Spleen (tissue), 11 donors: ENCODE results near the gene CUBN. TPM values are rescaled to one million over a fixed set of nuclear protein-coding genes. Genes with fewer than 3 reads are reported as not detected.

Experiments
- DNase-seq: peaks from one replicate; pipeline ENCODE4 v3.0.0-alpha.2; 2020
- H3K27ac ChIP-seq, 8 donors: fragments of 200-600 bp; sonication (generic) in 7 of 8; 1 replicate in 4 of 8; 2 replicates in 4 of 8; pipeline versions ENCODE4 v1.5.0 to v1.8.0; 2016 to 2021; ENCODE audit warnings: inconsistent platforms in 4 of 8, mild to moderate bottlenecking in 4 of 8, moderate library complexity in 1 of 8
- H3K27me3 ChIP-seq, 7 donors: fragments of 200-600 bp; sonication (generic) in 6 of 7; replicated peaks in 1 of 7; 1 replicate in 4 of 7; 2 replicates in 3 of 7; pipeline versions ENCODE4 v1.5.0 to v1.8.0; 2016 to 2021; ENCODE audit warnings: inconsistent platforms in 3 of 7, mild to moderate bottlenecking in 1 of 7
- H3K36me3 ChIP-seq, 6 donors: fragments of 200-600 bp; sonication (generic) in 5 of 6; 1 replicate in 4 of 6; 2 replicates in 2 of 6; pipeline versions ENCODE4 v1.5.0 to v1.8.0; 2016 to 2021; ENCODE audit warnings: inconsistent platforms in 2 of 6
- H3K4me1 ChIP-seq, 6 donors: fragments of 200-600 bp; sonication (generic) in 5 of 6; 1 replicate in 3 of 6; 2 replicates in 3 of 6; pipeline versions ENCODE4 v1.5.0 to v1.8.0; 2016 to 2021; ENCODE audit warnings: inconsistent platforms in 3 of 6
- H3K4me3 ChIP-seq, 8 donors: fragments of 200-600 bp; sonication (generic) in 7 of 8; 1 replicate in 4 of 8; 2 replicates in 4 of 8; pipeline versions ENCODE4 v1.5.0 to v1.8.0; 2016 to 2021; ENCODE audit warnings: inconsistent platforms in 4 of 8, mild to moderate bottlenecking in 4 of 8, moderate library complexity in 2 of 8
- H3K9me3 ChIP-seq, 8 donors: fragments of 200-600 bp; sonication (generic) in 7 of 8; 1 replicate in 4 of 8; 2 replicates in 4 of 8; pipeline versions ENCODE4 v1.5.0 to v1.8.0; 2016 to 2021; ENCODE audit warnings: inconsistent platforms in 4 of 8
- CTCF ChIP-seq, 11 experiments: fragments of 200-600 bp in 7 of 11; fragments of 450-650 bp in 4 of 11; sonication (generic) in 4 of 11; IDR thresholded peaks in 8 of 11; conservative IDR thresholded peaks in 3 of 11; 1 replicate in 7 of 11; 2 replicates in 4 of 11; pipeline versions ENCODE4 v1.4.0 to v1.8.0; 2016 to 2021; ENCODE audit warnings: antibody characterized with exemption in 11 of 11, inconsistent platforms in 4 of 11, mild to moderate bottlenecking in 1 of 11
- POLR2A ChIP-seq, 3 donors: fragments of 450-650 bp; IDR thresholded peaks; one replicate each; pipeline ENCODE4 v1.5.1; 2017; ENCODE audit warnings: antibody characterized with exemption in 3 of 3, mild to moderate bottlenecking in 1 of 3
- POLR2AphosphoS5 ChIP-seq, 3 donors: sonication (generic); formaldehyde crosslinking; IDR thresholded peaks; one replicate each; pipeline ENCODE4 v1.5.1; 2017; ENCODE audit warnings: antibody characterized with exemption in 3 of 3
- WGBS, 5 donors: extraction: QIAGEN DNeasy Blood & Tissue Kit in 3 of 5; methylation state at CpG; one replicate each; pipeline versions ENCODE4 v1.1.5 to v1.1.7; 2013 to 2018; 5-methylcytosine and 5-hydroxymethylcytosine counted together
- intact Hi-C: fragments of 100-400 bp; cut with DNase I; formaldehyde crosslinking; loops from one replicate; pipeline ENCODE4 v1.15.0; 2023; ENCODE audit warnings: low total_unique reads
- polyA plus RNA-seq, 3 donors: library from polyadenylated mRNA; stranded (reverse); fragments of 200-250 nt; gene quantifications; one replicate each; pipeline ENCODE4 v1.2.1, GENCODE V29; 2013
- total RNA-seq, 7 donors: library from RNA; depleted of rRNA in 3 of 7; stranded (reverse); fragments of >200 nt in 3 of 7; fragmentation: NEBNext Ultra II Directional in 4 of 7; extraction: Animal tissue kit (Norgen Biotek cat#: 25700) in 4 of 7; gene quantifications; one replicate each; pipeline versions ENCODE4 v1.1.0 to v1.2.1, GENCODE V29; 2016 to 2021
- donor health status: healthy with polysubstance abuse.
- donor health status: DM: no; HTN: no; CAD: no; lungs with moderate emphysema.
- donor health status: DM: no; HTN: no; CAD: no.
- donor health status: Bipolar disorder and iron deficiency.
- donor health status: healthy.
- donor health status: DM: no; HTN: no; CAD: no.
- donor health status: DM: yes; HTN: yes; CAD: no.

CUBN gene
- total and polyA plus RNA-seq, 10 donors: 0.24 to 12.1 (median 5.4) TPM

- Histone ChIP-seq H3K27me3 (no peaks in the 10 kb centered on the region), H3K36me3 (no peaks in the 10 kb centered on the region), H3K4me1 (peaks cover 0 to 13% (median 5%) of the 10 kb centered on the region in 6 donors), H3K27ac (no peak overlapping the region), H3K9me3 (no peaks in the 10 kb centered on the region), H3K4me3 (no peak overlapping the region)
- intact Hi-C loops: loop anchor here (5.0 kb wide), 2 partner anchors 412 to 582 kb away; no protein-coding TSS in a partner anchor
- no peak for DNase-seq
- TF ChIP-seq CTCF (IDR thresholded peaks at IDR 0.05 in 8 of 11, conservative IDR thresholded peaks at IDR 0.05 in 3 of 11): no peak
- TF ChIP-seq POLR2AphosphoS5 (IDR thresholded peaks at IDR 0.05): no peak
- TF ChIP-seq POLR2A (IDR thresholded peaks at IDR 0.05): no peak
Measured at GRCh38 chr10:16845248-16845647, 284.4 kb downstream of the CUBN start.

GRCh38 chr10:16843252-16843870, 286.2 kb downstream of the CUBN start:
- no peak for DNase-seq
- H3K27ac ChIP-seq: peak overlapping the region in 4 of 8 donors; percentile 22 to 32 (median 25)
- no peak overlapping the region for H3K4me3 ChIP-seq
- H3K9me3 ChIP-seq: no peaks in the 10 kb centered on the region
- intact Hi-C loops: no loop called here
- 0 to 2% (median 0%) methylated on average over 1 of the region's 1 CpG for WGBS, 5 donors
- H3K4me1 ChIP-seq: peaks cover 0 to 13% (median 5%) of the 10 kb centered on the region in 6 donors
- H3K36me3 ChIP-seq: no peaks in the 10 kb centered on the region
- H3K27me3 ChIP-seq: no peaks in the 10 kb centered on the region
- TF ChIP-seq POLR2A (IDR thresholded peaks at IDR 0.05) (no peak), CTCF (IDR thresholded peaks at IDR 0.05 in 8 of 11, conservative IDR thresholded peaks at IDR 0.05 in 3 of 11) (peak in 10 of 11 experiments; percentile 41 to 85 (median 68))

GRCh38 chr10:16835228-16835627, 294.4 kb downstream of the CUBN start:
- H3K9me3 ChIP-seq: no peaks in the 10 kb centered on the region
- H3K36me3 ChIP-seq: no peaks in the 10 kb centered on the region
- TF ChIP-seq POLR2A (IDR thresholded peaks at IDR 0.05): no peak
- no peak for TF ChIP-seq POLR2AphosphoS5 (IDR thresholded peaks at IDR 0.05)
- TF ChIP-seq CTCF (IDR thresholded peaks at IDR 0.05 in 8 of 11, conservative IDR thresholded peaks at IDR 0.05 in 3 of 11): no peak
- H3K4me3 ChIP-seq: no peak overlapping the region
- intact Hi-C loops: no loop called here
- WGBS, 5 donors: 64 to 74% (median 70%) methylated on average over 8 of the region's 8 CpGs
- no peaks in the 10 kb centered on the region for H3K27me3 ChIP-seq
- H3K27ac ChIP-seq: no peak overlapping the region
- H3K4me1 ChIP-seq: peaks cover 0 to 17% (median 5%) of the 10 kb centered on the region in 6 donors
- no peak for DNase-seq

- no peak for DNase-seq
- Histone ChIP-seq H3K4me3 (no peak overlapping the region), H3K36me3 (no peaks in the 10 kb centered on the region), H3K9me3 (no peaks in the 10 kb centered on the region), H3K27me3 (no peaks in the 10 kb centered on the region), H3K27ac (peak overlapping the region in 7 of 8 donors; percentile 31 to 79 (median 71)), H3K4me1 (peaks cover 0 to 29% (median 10%) of the 10 kb centered on the region in 6 donors)
- intact Hi-C loops: no loop called here
- TF ChIP-seq POLR2A (IDR thresholded peaks at IDR 0.05) (no peak), POLR2AphosphoS5 (IDR thresholded peaks at IDR 0.05) (peak in 1 of 3 donors; percentile 61)
- WGBS, 5 donors: 29 to 51% (median 33%) methylated on average over 11 of the region's 11 CpGs
Measured at GRCh38 chr10:16832351-16833080, 297.1 kb downstream of the CUBN start.
